Hepatocyte (in vitro differentiated cells): ENCODE measurements around the gene C16orf86.

Source experiments
- CTCF ChIP-seq: fragments of 200-600 bp; sonication (generic); IDR thresholded peaks from 2 replicates; pipeline ENCODE4 v1.5.1; 2016; ENCODE audit warnings: antibody characterized with exemption, mild to moderate bottlenecking; ENCODE audit not compliant: poor library complexity
- EZH2phosphoT487 ChIP-seq: fragments of 200-600 bp; sonication (generic); IDR thresholded peaks from one replicate; pipeline ENCODE4 v1.6.1; 2018; ENCODE audit warnings: antibody characterized with exemption, mild to moderate bottlenecking, low read depth, moderate library complexity; ENCODE audit not compliant: unreplicated experiment, severe bottlenecking

GRCh38 chr16:67664258-67664657 is 2.4 kb upstream of the C16orf86 start:
- TF ChIP-seq CTCF (no peak), EZH2phosphoT487 (no peak)
